Liver (tissue), 9 donors: ENCODE results near the gene ZNF341. TPM values are rescaled to one million over a fixed set of nuclear protein-coding genes. Genes with fewer than 3 reads are reported as not detected.

Experiments
- DNase-seq: peaks from one replicate; pipeline ENCODE4 v3.0.0-alpha.2; 2017; ENCODE audit warnings: low spot score
- H3K27ac ChIP-seq, 2 donors: one replicate each; pipeline ENCODE4 v1.7.0; 2013; ENCODE audit warnings: inconsistent platforms in 2 of 2, low read length in 2 of 2, control low read depth in 1 of 2, low read depth in 1 of 2, mild to moderate bottlenecking in 1 of 2
- H3K27me3 ChIP-seq, 4 donors: one replicate each; pipeline versions ENCODE4 v1.6.1 to v1.7.0; 2013; ENCODE audit warnings: low read length in 3 of 4, inconsistent platforms in 1 of 4, mild to moderate bottlenecking in 1 of 4, moderate library complexity in 1 of 4; ENCODE audit not compliant: control insufficient read depth in 4 of 4, insufficient read depth in 4 of 4
- H3K36me3 ChIP-seq, 4 donors: one replicate each; pipeline versions ENCODE4 v1.6.1 to v1.7.0; 2013; ENCODE audit warnings: low read length in 3 of 4, mild to moderate bottlenecking in 3 of 4, low read depth in 1 of 4, moderate library complexity in 1 of 4; ENCODE audit not compliant: control insufficient read depth in 4 of 4, insufficient read depth in 3 of 4
- H3K4me1 ChIP-seq, 4 donors: one replicate each; pipeline versions ENCODE4 v1.6.1 to v1.7.0; 2013; ENCODE audit warnings: low read length in 3 of 4, mild to moderate bottlenecking in 3 of 4, moderate library complexity in 1 of 4; ENCODE audit not compliant: control insufficient read depth in 4 of 4, insufficient read depth in 4 of 4
- H3K4me3 ChIP-seq, 3 donors: one replicate each; pipeline versions ENCODE4 v1.6.1 to v1.7.0; 2013; ENCODE audit warnings: low read length in 3 of 3, control low read depth in 1 of 3, low read depth in 1 of 3, mild to moderate bottlenecking in 1 of 3
- H3K9ac ChIP-seq, 2 donors: one replicate each; pipeline ENCODE4 v1.7.0; 2013; ENCODE audit warnings: low read length in 2 of 2, mild to moderate bottlenecking in 2 of 2, moderate library complexity in 2 of 2, control low read depth in 1 of 2, low read depth in 1 of 2
- H3K9me3 ChIP-seq, 4 donors: one replicate each; pipeline versions ENCODE4 v1.6.1 to v1.7.0; 2013; ENCODE audit warnings: low read length in 3 of 4; ENCODE audit not compliant: control insufficient read depth in 4 of 4
- FOXA1 ChIP-seq: IDR thresholded peaks from 2 replicates; pipeline ENCODE4 v1.6.1; 2016; ENCODE audit warnings: antibody characterized with exemption
- FOXA2 ChIP-seq: IDR thresholded peaks from 2 replicates; pipeline ENCODE4 v1.6.1; 2016; ENCODE audit warnings: antibody characterized with exemption
- GABPA ChIP-seq, 2 donors: IDR thresholded peaks in 1 of 2; conservative IDR thresholded peaks in 1 of 2; 2 replicates each; pipeline ENCODE4 v1.6.1; 2016; ENCODE audit warnings: antibody characterized with exemption in 2 of 2, mild to moderate bottlenecking in 1 of 2, moderate library complexity in 1 of 2
- HNF4A ChIP-seq, 2 donors: conservative IDR thresholded peaks; 2 replicates each; pipeline ENCODE4 v1.6.1; 2016; ENCODE audit warnings: antibody characterized with exemption in 2 of 2, mild to moderate bottlenecking in 2 of 2
- HNF4G ChIP-seq: IDR thresholded peaks from 2 replicates; pipeline ENCODE4 v1.6.1; 2016; ENCODE audit warnings: antibody characterized with exemption
- JUND ChIP-seq, 2 donors: IDR thresholded peaks; 2 replicates each; pipeline ENCODE4 v1.6.1; 2016; ENCODE audit warnings: antibody characterized with exemption in 2 of 2
- NR2F2 ChIP-seq: IDR thresholded peaks from 2 replicates; pipeline ENCODE4 v1.6.1; 2016; ENCODE audit warnings: antibody characterized with exemption
- RAD21 ChIP-seq, 2 donors: IDR thresholded peaks; 2 replicates each; pipeline ENCODE4 v1.6.1; 2016; ENCODE audit warnings: antibody characterized with exemption in 2 of 2, mild to moderate bottlenecking in 2 of 2
- SP1 ChIP-seq: IDR thresholded peaks from 2 replicates; pipeline ENCODE4 v1.6.1; 2018; ENCODE audit warnings: antibody characterized with exemption, mild to moderate bottlenecking
- TAF1 ChIP-seq: conservative IDR thresholded peaks from 2 replicates; pipeline ENCODE4 v1.6.1; 2016; ENCODE audit warnings: antibody characterized with exemption, mild to moderate bottlenecking
- YY1 ChIP-seq: IDR thresholded peaks from 2 replicates; pipeline ENCODE4 v1.6.1; 2016; ENCODE audit warnings: antibody characterized with exemption, mild to moderate bottlenecking
- WGBS: extraction: QIAGEN DNeasy Blood & Tissue Kit; methylation state at CpG from one replicate; pipeline ENCODE4 v1.1.7; 2013; 5-methylcytosine and 5-hydroxymethylcytosine counted together
- polyA plus RNA-seq, 2 donors: library from polyadenylated mRNA; stranded (reverse) in 1 of 2; unstranded in 1 of 2; fragments of 200-250 nt in 1 of 2; fragments of >200 nt in 1 of 2; fragmentation: Nextera tagmentation in 1 of 2; extraction: Ambion mirVana in 1 of 2; gene quantifications; one replicate each; pipeline versions ENCODE4 v1.2.1 to v1.2.3, GENCODE V29; 2013 to 2015
- total RNA-seq, 2 donors: library from RNA; depleted of rRNA; stranded (reverse); fragments of >200 nt; gene quantifications; one replicate each; pipeline ENCODE4 v1.2.3, GENCODE V29; 2014
- TF ChIP-seq, protein P1 (sequence below): IDR thresholded peaks from 2 replicates; pipeline ENCODE4 v1.6.1; 2016; ENCODE audit warnings: antibody characterized with exemption
- TF ChIP-seq, protein P2 (sequence below): fragments of 150-350 bp; IDR thresholded peaks from 2 replicates; pipeline ENCODE4 v1.5.1; 2017; ENCODE audit warnings: improper control_type of control experiment, low read depth, low read length; ENCODE audit not compliant: missing input control
- TF ChIP-seq, protein P3 (sequence below): IDR thresholded peaks from 2 replicates; pipeline ENCODE4 v1.6.1; 2016; ENCODE audit warnings: antibody characterized with exemption
- TF ChIP-seq, protein P4 (sequence below): IDR thresholded peaks from 2 replicates; pipeline ENCODE4 v1.6.1; 2016; ENCODE audit warnings: antibody characterized with exemption, mild to moderate bottlenecking
- TF ChIP-seq, protein P5 (sequence below): IDR thresholded peaks from 2 replicates; pipeline ENCODE4 v1.6.1; 2016; ENCODE audit warnings: antibody characterized with exemption
- donor health status: healthy.
- donor health status: healthy.
- donor health status: healthy.
- donor health status: healthy.
- donor health status: healthy.

The ZNF341 gene
- total and polyA plus RNA-seq, 4 donors, result 0.69 to 1.1 (median 0.82) TPM

DNA sequence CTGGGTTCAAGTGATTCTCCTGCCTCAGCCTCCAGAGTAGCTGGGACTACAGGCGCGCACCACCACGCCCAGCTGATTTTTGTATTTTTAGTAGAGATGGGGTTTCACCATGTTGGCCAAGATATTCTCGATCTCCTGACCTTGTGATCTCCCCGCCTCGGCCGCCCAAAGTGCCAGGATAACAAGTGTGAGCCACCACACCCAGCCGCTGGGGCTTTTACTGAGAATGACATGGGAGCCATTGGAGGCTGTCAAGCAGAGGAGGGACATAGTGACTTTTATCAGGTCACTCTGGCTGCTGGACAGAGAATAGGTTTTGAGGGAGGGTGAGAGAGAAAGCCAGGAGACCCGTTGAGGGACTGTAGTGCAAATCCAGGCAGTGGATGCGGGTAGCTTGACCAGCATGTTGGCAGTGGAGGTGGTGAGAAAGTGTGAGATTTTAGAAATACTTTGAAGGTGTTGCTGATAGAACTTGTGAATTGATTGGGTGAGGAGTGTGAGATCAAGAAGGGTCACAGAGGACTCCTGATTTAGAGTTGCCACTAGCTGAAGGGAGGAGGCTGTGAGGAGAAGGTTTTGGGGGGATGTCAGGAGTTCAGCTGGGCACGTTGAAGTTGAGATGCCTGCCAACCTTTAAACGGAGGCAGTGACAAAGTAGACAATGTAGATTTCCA, 14.7 kb downstream of the ZNF341 start (continued):
- TF ChIP-seq, protein P1, sequence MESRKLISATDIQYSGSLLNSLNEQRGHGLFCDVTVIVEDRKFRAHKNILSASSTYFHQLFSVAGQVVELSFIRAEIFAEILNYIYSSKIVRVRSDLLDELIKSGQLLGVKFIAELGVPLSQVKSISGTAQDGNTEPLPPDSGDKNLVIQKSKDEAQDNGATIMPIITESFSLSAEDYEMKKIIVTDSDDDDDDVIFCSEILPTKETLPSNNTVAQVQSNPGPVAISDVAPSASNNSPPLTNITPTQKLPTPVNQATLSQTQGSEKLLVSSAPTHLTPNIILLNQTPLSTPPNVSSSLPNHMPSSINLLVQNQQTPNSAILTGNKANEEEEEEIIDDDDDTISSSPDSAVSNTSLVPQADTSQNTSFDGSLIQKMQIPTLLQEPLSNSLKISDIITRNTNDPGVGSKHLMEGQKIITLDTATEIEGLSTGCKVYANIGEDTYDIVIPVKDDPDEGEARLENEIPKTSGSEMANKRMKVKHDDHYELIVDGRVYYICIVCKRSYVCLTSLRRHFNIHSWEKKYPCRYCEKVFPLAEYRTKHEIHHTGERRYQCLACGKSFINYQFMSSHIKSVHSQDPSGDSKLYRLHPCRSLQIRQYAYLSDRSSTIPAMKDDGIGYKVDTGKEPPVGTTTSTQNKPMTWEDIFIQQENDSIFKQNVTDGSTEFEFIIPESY, result no peak
- TF ChIP-seq HNF4G, result no peak
- no peak for TF ChIP-seq NR2F2
- no peak for TF ChIP-seq RAD21 (IDR thresholded peaks at IDR 0.05)
- TF ChIP-seq SP1, result no peak
- no peak for TF ChIP-seq JUND (IDR thresholded peaks at IDR 0.05)
- no peak for TF ChIP-seq TAF1
- TF ChIP-seq, protein P2, sequence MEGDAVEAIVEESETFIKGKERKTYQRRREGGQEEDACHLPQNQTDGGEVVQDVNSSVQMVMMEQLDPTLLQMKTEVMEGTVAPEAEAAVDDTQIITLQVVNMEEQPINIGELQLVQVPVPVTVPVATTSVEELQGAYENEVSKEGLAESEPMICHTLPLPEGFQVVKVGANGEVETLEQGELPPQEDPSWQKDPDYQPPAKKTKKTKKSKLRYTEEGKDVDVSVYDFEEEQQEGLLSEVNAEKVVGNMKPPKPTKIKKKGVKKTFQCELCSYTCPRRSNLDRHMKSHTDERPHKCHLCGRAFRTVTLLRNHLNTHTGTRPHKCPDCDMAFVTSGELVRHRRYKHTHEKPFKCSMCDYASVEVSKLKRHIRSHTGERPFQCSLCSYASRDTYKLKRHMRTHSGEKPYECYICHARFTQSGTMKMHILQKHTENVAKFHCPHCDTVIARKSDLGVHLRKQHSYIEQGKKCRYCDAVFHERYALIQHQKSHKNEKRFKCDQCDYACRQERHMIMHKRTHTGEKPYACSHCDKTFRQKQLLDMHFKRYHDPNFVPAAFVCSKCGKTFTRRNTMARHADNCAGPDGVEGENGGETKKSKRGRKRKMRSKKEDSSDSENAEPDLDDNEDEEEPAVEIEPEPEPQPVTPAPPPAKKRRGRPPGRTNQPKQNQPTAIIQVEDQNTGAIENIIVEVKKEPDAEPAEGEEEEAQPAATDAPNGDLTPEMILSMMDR, result no peak

DNA sequence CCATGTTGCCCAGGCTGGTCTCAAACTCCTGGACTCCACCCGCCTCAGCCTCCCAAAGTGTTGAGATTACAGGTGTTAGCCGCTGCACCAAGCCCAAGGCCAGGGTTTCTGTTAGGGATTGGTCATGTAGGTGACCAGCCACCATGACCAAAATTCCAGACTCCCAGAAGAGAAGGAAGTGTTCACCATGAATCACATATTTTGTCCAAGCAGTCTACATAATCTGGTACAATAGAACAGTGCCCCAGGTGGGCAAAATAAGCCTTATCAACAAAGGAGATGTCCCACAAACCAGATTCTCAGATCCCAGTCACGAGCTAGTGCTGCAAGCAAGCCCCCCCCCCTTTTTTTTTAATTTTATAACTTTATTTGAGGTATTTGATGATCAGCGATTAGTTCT, 20.0 kb downstream of the ZNF341 start:
- H3K9ac ChIP-seq, result no peak overlapping the region
- H3K4me1 ChIP-seq, result no peaks in the 10 kb centered on the region
- WGBS, result 97% methylated on average over 4 of the region's 4 CpGs
- DNase-seq, result no peak
- TF ChIP-seq YY1 (no peak), SP1 (no peak), HNF4G (no peak)
- TF ChIP-seq, protein P1, result no peak
- H3K27ac ChIP-seq, result no peak overlapping the region
- H3K36me3 ChIP-seq, result peaks cover 1 to 16% (median 9%) of the 10 kb centered on the region in 4 donors
- no peaks in the 10 kb centered on the region for H3K9me3 ChIP-seq
- no peaks in the 10 kb centered on the region for H3K27me3 ChIP-seq
- H3K4me3 ChIP-seq, result no peak overlapping the region

DNA sequence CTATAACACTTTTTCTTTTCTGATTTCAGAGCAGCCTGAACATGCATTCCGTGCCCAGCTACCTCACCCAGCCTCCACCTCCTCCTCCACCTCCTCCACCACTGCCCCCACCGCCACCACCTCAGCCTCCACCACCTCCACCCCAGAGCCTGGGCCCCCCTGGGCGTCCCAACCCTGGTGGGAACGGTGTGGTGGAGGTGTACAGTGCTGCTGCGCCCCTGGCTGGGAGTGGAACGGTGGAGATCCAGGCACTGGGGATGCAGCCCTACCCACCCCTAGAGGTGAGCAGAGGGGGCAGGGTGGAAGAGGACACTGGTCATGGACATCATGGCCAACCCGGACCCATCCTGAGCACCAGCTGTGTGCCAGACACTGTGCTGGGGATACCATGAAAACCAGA, 21.3 kb downstream of the ZNF341 start:
- no peak overlapping the region for H3K27ac ChIP-seq
- 97% methylated on average over 7 of the region's 7 CpGs for WGBS
- TF ChIP-seq FOXA1, result no peak
- no peak for TF ChIP-seq GABPA (IDR thresholded peaks at IDR 0.05 in 1 of 2, conservative IDR thresholded peaks at IDR 0.05 in 1 of 2)
- TF ChIP-seq HNF4A (conservative IDR thresholded peaks at IDR 0.05), result no peak
- no peak for TF ChIP-seq NR2F2
- TF ChIP-seq, protein P3, sequence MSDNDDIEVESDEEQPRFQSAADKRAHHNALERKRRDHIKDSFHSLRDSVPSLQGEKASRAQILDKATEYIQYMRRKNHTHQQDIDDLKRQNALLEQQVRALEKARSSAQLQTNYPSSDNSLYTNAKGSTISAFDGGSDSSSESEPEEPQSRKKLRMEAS, result no peak
- TF ChIP-seq, protein P4, sequence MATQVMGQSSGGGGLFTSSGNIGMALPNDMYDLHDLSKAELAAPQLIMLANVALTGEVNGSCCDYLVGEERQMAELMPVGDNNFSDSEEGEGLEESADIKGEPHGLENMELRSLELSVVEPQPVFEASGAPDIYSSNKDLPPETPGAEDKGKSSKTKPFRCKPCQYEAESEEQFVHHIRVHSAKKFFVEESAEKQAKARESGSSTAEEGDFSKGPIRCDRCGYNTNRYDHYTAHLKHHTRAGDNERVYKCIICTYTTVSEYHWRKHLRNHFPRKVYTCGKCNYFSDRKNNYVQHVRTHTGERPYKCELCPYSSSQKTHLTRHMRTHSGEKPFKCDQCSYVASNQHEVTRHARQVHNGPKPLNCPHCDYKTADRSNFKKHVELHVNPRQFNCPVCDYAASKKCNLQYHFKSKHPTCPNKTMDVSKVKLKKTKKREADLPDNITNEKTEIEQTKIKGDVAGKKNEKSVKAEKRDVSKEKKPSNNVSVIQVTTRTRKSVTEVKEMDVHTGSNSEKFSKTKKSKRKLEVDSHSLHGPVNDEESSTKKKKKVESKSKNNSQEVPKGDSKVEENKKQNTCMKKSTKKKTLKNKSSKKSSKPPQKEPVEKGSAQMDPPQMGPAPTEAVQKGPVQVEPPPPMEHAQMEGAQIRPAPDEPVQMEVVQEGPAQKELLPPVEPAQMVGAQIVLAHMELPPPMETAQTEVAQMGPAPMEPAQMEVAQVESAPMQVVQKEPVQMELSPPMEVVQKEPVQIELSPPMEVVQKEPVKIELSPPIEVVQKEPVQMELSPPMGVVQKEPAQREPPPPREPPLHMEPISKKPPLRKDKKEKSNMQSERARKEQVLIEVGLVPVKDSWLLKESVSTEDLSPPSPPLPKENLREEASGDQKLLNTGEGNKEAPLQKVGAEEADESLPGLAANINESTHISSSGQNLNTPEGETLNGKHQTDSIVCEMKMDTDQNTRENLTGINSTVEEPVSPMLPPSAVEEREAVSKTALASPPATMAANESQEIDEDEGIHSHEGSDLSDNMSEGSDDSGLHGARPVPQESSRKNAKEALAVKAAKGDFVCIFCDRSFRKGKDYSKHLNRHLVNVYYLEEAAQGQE, result no peak
- TF ChIP-seq FOXA2, result no peak
- TF ChIP-seq, protein P5, sequence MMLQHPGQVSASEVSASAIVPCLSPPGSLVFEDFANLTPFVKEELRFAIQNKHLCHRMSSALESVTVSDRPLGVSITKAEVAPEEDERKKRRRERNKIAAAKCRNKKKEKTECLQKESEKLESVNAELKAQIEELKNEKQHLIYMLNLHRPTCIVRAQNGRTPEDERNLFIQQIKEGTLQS, result no peak
- no peak for TF ChIP-seq SP1
- TF ChIP-seq, protein P1, result no peak

More for the DNA sequence above, 21.3 kb downstream of the ZNF341 start:
- no peak for DNase-seq
- no peaks in the 10 kb centered on the region for H3K4me1 ChIP-seq
- no peaks in the 10 kb centered on the region for H3K27me3 ChIP-seq
- H3K9me3 ChIP-seq, result peaks cover 0 to 3% (median 1%) of the 10 kb centered on the region in 4 donors
- no peak overlapping the region for H3K9ac ChIP-seq
- no peak overlapping the region for H3K4me3 ChIP-seq
- peaks cover 1 to 18% (median 9%) of the 10 kb centered on the region in 4 donors for H3K36me3 ChIP-seq
